BJ (cell line): ENCODE measurements around the gene OTULIN. TPM values are rescaled to one million over a fixed set of nuclear protein-coding genes. Genes with fewer than 3 reads are reported as not detected.

Experiments used
- CTCF ChIA-PET: fragments of 350-600 bp; formaldehyde crosslinking; extraction: SDS; loops from one replicate; lab custom pipeline; 2021; ENCODE audit warnings: antibody characterized with exemption, inconsistent platforms; lab: Yijun Ruan, JAX
- POLR2A ChIA-PET: fragments of 300-600 bp; sonication (Branson Sonifier 250); formaldehyde crosslinking; extraction: SDS; loops from one replicate; lab custom pipeline; 2021; ENCODE audit warnings: antibody characterized with exemption; lab: Charles Lee
- DNase-seq: peaks from one replicate; pipeline ENCODE4 v3.0.0-alpha.2; 2011; ENCODE audit warnings: low read depth
- H3K27me3 ChIP-seq: 2 replicates; pipeline ENCODE4 v1.6.0; 2011; ENCODE audit warnings: low read length; ENCODE audit not compliant: control insufficient read depth, insufficient read depth
- H3K36me3 ChIP-seq: 2 replicates; pipeline ENCODE4 v1.5.1; 2011; ENCODE audit warnings: low read length; ENCODE audit not compliant: control insufficient read depth, insufficient read depth
- H3K4me3 ChIP-seq: 2 replicates; pipeline ENCODE4 v1.5.1; 2011; ENCODE audit warnings: low read depth, mild to moderate bottlenecking, control low read depth, low read length
- CTCF ChIP-seq: IDR thresholded peaks from 2 replicates; pipeline ENCODE4 v1.5.1; 2011; ENCODE audit warnings: low read depth, mild to moderate bottlenecking, control low read depth, inconsistent platforms, low read length, moderate library complexity; ENCODE audit not compliant: insufficient read depth
- polyA plus RNA-seq: library from polyadenylated mRNA; depleted of rRNA; stranded (reverse); fragments of >200 nt; gene quantifications from 2 replicates; pipeline ENCODE4 v1.2.3, GENCODE V29; 2011

The OTULIN gene
- polyA plus RNA-seq, 1 experiment, result 10.1 TPM

- no peak overlapping the region for H3K4me3 ChIP-seq
- H3K27me3 ChIP-seq, result no peaks in the 10 kb centered on the region
- ChIA-PET CTCF (no interaction called here), POLR2A (no interaction called here)
- no peak for DNase-seq
- H3K36me3 ChIP-seq, result peaks cover 22% of the 10 kb centered on the region
- no peak for TF ChIP-seq CTCF
These were observed 28.6 kb downstream of the OTULIN start for GRCh38 chr5:14693070-14693469.

- DNase-seq, result no peak
- POLR2A ChIA-PET, result no interaction called here
- H3K27me3 ChIP-seq, result no peaks in the 10 kb centered on the region
- no peak overlapping the region for H3K4me3 ChIP-seq
- TF ChIP-seq CTCF, result no peak
- CTCF ChIA-PET, result interaction anchor here (0.8 to 1.7 kb wide), 4 partner anchors 9 to 314 kb away, joined by 3 to 8 read pairs (median 4); no protein-coding TSS in a partner anchor
- H3K36me3 ChIP-seq, result peaks cover 21% of the 10 kb centered on the region
These were observed 30.6 kb downstream of the OTULIN start for GRCh38 chr5:14695152-14695551.

- ChIA-PET POLR2A (no interaction called here), CTCF (interaction anchor here (1.7 kb wide), 1 partner anchor 10 kb away, joined by 8 read pairs; no protein-coding TSS in a partner anchor)
- H3K4me3 ChIP-seq, result no peak overlapping the region
- peaks cover 18% of the 10 kb centered on the region for H3K36me3 ChIP-seq
- DNase-seq, result no peak
- H3K27me3 ChIP-seq, result no peaks in the 10 kb centered on the region
- no peak for TF ChIP-seq CTCF
These were observed 31.5 kb downstream of the OTULIN start for GRCh38 chr5:14696057-14696456.

GRCh38 chr5:14696851-14697250 lies 32.3 kb downstream of the OTULIN start:
- no peaks in the 10 kb centered on the region for H3K27me3 ChIP-seq
- peaks cover 18% of the 10 kb centered on the region for H3K36me3 ChIP-seq
- ChIA-PET CTCF (interaction anchor here (1.2 kb wide), 1 partner anchor 307 kb away, joined by 6 read pairs; no protein-coding TSS in a partner anchor), POLR2A (interaction anchor here (0.6 kb wide), 1 partner anchor 30 kb away, joined by 3 read pairs; no protein-coding TSS in a partner anchor)
- no peak for TF ChIP-seq CTCF
- H3K4me3 ChIP-seq, result no peak overlapping the region
- no peak for DNase-seq

- ChIA-PET POLR2A (no interaction called here), CTCF (interaction anchor here (1.7 kb wide), 1 partner anchor 13 kb away, joined by 6 read pairs; no protein-coding TSS in a partner anchor)
These were observed 34.0 kb downstream of the OTULIN start for GRCh38 chr5:14698495-14698894.

More at GRCh38 chr5:14698495-14698894, 34.0 kb downstream of the OTULIN start:
- H3K36me3 ChIP-seq, result peaks cover 18% of the 10 kb centered on the region
- TF ChIP-seq CTCF, result no peak
- no peaks in the 10 kb centered on the region for H3K27me3 ChIP-seq
- no peak overlapping the region for H3K4me3 ChIP-seq
- DNase-seq, result no peak
